ENCODE results near the gene INPP5B.

Gene INPP5B

GRCh38 chr1:37865348-37866120, 81.3 kb downstream of the INPP5B start:
- no peak for DNase-seq

- no peak for DNase-seq
These were observed 84.5 kb downstream of the INPP5B start for GRCh38 chr1:37862330-37862729.

GRCh38 chr1:37861151-37861550, 85.7 kb downstream of the INPP5B start:
- no peak for DNase-seq

- no peak for DNase-seq
These were observed 86.5 kb downstream of the INPP5B start for GRCh38 chr1:37860346-37860666.

- peak; percentile 96 for DNase-seq
These were observed 87.1 kb downstream of the INPP5B start, which contains the start of gene MTF1 for GRCh38 chr1:37859507-37860345. Gene MTF1 (minus strand): TSS chr1:37859592. CDS start chr1:37857658, 1,934 bp downstream.

GRCh38 chr1:37858931-37859506, 87.8 kb downstream of the INPP5B start:
- DNase-seq: no peak

GRCh38 chr1:37854406-37854805, 92.4 kb downstream of the INPP5B start:
- DNase-seq: no peak

GRCh38 chr1:37853157-37853556, 93.7 kb downstream of the INPP5B start:
- DNase-seq: no peak

- DNase-seq: no peak
These were observed 95.1 kb downstream of the INPP5B start for GRCh38 chr1:37851782-37852210.

GRCh38 chr1:37851262-37851661, 95.6 kb downstream of the INPP5B start:
- DNase-seq: no peak

- DNase-seq: no peak
These were observed 96.4 kb downstream of the INPP5B start for GRCh38 chr1:37850352-37850955.

GRCh38 chr1:37849480-37849879, 97.4 kb downstream of the INPP5B start:
- no peak for DNase-seq

- DNase-seq: no peak
These were observed 100.1 kb downstream of the INPP5B start for GRCh38 chr1:37846647-37847339.

GRCh38 chr1:37845786-37846185, 101.1 kb downstream of the INPP5B start:
- DNase-seq: no peak

- DNase-seq: no peak
These were observed 101.7 kb downstream of the INPP5B start for GRCh38 chr1:37845049-37845646.

- no peak for DNase-seq
These were observed 102.3 kb downstream of the INPP5B start for GRCh38 chr1:37844536-37844935.

GRCh38 chr1:37841652-37842051, 105.2 kb downstream of the INPP5B start:
- no peak for DNase-seq

GRCh38 chr1:37840711-37841110, 106.1 kb downstream of the INPP5B start:
- no peak for DNase-seq

GRCh38 chr1:37839676-37840075, 107.2 kb downstream of the INPP5B start:
- DNase-seq: no peak

- no peak for DNase-seq
These were observed 110.1 kb downstream of the INPP5B start for GRCh38 chr1:37836788-37837187.

GRCh38 chr1:37831809-37832208, 115.0 kb downstream of the INPP5B start:
- no peak for DNase-seq

GRCh38 chr1:37831109-37831508, 115.7 kb downstream of the INPP5B start:
- DNase-seq: no peak

Data from NK-92 treated with Interleukin-12 subunit alpha and Interleukin-12 subunit beta, amount 100 ng/mL, for 24 hours (cell line).